RWPE1 (cell line): Measurements from ENCODE around the gene AKR1C1.

ENCODE experiments used
- CTCF ChIA-PET: fragments of 350-600 bp; sonication (Branson Sonifier 250); formaldehyde crosslinking; extraction: SDS; loops from one replicate; lab custom pipeline; 2021; lab: Yijun Ruan, JAX
- POLR2A ChIA-PET: fragments of 400-600 bp; formaldehyde crosslinking; extraction: SDS; loops from one replicate; lab custom pipeline; 2020; ENCODE audit warnings: antibody characterized with exemption; ENCODE audit not compliant: low non-redundant PET; lab: Yijun Ruan, JAX
- DNase-seq: peaks from one replicate; pipeline ENCODE4 v3.0.0; 2012; ENCODE audit warnings: low spot score
- H3K27ac ChIP-seq: fragments of 450-650 bp; 2 replicates; pipeline ENCODE4 v1.5.1; 2017
- CTCF ChIP-seq: fragments of 450-650 bp; conservative IDR thresholded peaks from 2 replicates; pipeline ENCODE4 v1.5.1; 2017; ENCODE audit warnings: low read depth, mild to moderate bottlenecking

AKR1C1 gene

GRCh38 chr10:4977025-4977424 lies 13.8 kb downstream of the AKR1C1 start:
- ChIA-PET CTCF (interaction anchor here (0.8 kb wide), 1 partner anchor 128 kb away, joined by 4 read pairs; no protein-coding TSS in a partner anchor), POLR2A (no interaction called here)
- TF ChIP-seq CTCF = no peak
- H3K27ac ChIP-seq = no peak overlapping the region
- DNase-seq = no peak

DNA sequence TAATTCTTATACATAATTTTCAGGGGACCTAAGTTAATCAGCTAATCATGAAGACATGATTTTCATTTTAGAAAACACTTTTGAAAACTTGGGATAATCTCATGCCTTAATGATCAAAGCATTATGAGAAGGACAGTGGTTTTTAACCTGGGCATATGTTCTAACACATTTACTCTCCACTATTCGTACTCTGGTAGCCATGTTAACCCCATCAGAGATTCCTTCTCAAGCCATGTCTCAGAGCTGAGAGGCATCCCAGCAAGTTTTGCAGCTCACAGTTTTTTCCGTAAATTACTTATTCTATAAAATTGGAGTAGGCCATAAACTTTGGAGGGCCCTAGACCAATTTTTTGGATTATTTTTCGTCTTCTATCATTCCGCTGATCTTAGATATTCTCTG lies 15.7 kb downstream of the AKR1C1 start:
- ChIA-PET POLR2A (no interaction called here), CTCF (interaction anchor here (0.6 to 0.7 kb wide), 2 partner anchors 211 to 783 kb away, joined by 3 to 6 read pairs; no protein-coding TSS in a partner anchor)
- H3K27ac ChIP-seq = no peak overlapping the region
- no peak for DNase-seq
- no peak for TF ChIP-seq CTCF

DNA sequence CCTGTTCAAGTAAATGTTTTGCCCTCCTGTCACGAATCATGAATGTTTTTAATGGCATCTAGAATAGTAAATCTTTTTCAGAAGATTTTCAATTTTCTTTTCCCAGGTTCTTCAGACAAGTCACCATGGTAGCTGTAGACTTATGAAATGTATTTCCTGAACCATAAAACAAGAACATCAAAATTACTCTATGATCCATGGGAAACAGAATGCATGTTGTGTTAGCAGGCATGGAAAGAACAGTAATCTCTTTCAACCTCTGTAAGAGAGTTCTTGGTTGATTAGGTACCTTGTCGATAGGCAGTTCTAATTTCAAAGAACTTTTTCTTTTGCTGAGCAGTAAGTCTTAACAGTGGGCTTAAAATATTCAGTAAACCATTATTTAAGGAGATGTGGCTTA lies 17.6 kb downstream of the AKR1C1 start:
- TF ChIP-seq CTCF = no peak
- no peak overlapping the region for H3K27ac ChIP-seq
- no peak for DNase-seq
- ChIA-PET POLR2A (no interaction called here), CTCF (no interaction called here)

DNA sequence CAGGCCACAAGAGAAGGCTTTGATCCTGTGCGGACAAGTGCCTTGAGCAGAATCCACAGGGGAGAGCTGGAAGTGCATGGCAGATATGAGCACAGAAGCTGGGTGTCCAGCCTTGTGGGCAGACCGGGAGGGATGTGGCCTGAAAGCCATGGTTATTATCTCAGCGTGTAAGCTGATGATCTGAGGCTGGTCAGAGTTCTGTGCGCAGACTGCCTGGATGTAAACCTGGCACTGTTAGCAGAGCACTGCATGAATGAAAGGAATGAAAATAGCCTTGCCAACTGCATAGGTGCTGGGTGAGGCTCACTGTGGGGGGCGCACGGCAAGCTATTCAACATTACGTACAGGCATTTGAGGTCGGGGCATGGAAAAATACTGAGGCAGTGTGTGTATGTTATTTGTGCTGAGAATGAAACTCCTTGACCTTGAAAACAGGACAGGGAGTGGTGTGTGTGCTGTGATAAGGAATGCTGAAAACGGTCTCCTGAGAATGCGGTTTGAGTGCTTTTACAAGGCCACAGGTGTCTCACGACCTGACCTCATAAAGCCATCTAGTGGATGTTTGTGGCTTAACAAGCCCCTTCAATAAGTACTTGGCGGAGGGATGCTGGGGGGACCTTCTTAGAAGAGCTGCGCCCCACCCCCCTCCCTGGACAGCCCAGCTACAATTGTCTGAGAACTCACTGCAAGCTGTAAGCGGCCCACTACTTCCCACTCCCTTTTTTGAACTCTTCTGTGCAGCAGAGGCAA lies 18.7 kb downstream of the AKR1C1 start:
- DNase-seq = peak; percentile 9
- CTCF ChIA-PET = interaction anchor here (0.7 to 4.0 kb wide), 2 partner anchors 126 to 132 kb away, joined by 4 to 15 read pairs; no protein-coding TSS in a partner anchor
- no peak overlapping the region for H3K27ac ChIP-seq
- TF ChIP-seq CTCF = peak; percentile 53
- POLR2A ChIA-PET = no interaction called here

DNA sequence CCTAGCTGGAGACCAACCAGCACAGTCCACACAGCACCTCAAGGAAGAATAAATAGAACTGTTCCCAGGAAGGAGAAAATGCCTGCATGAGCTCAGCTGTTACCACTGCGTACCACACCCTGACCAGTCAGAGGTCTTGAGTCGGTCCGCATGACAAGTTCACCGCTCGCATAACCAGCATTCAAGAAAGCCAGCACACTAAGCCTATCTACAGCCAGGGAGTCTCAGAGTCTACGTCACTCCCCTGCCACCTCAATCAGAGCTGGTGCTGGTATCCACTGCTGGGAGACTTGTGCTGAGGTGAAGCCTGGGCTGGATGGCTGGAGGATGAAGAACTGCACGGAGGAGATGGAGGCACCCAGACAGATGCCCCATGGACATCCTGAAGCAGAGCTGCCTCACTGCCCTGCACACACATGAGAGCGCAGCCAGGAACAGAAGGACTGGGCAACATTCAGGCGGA lies 19.6 kb downstream of the AKR1C1 start:
- DNase-seq = no peak
- ChIA-PET CTCF (interaction anchor here (0.7 to 4.0 kb wide), 2 partner anchors 127 to 133 kb away, joined by 4 to 15 read pairs; no protein-coding TSS in a partner anchor), POLR2A (no interaction called here)
- H3K27ac ChIP-seq = no peak overlapping the region
- TF ChIP-seq CTCF = no peak

GRCh38 chr10:4983615-4984216 lies 20.5 kb downstream of the AKR1C1 start:
- CTCF ChIA-PET = interaction anchor here (0.6 to 4.0 kb wide), 2 partner anchors 134 to 235 kb away, joined by 5 to 15 read pairs; no protein-coding TSS in a partner anchor
- H3K27ac ChIP-seq = no peak overlapping the region
- POLR2A ChIA-PET = no interaction called here
- TF ChIP-seq CTCF = no peak
- no peak for DNase-seq
